ENCODE results near the gene SLC26A9.

The SLC26A9 gene

GRCh38 chr1:205986861-205987260 lies 43.6 kb upstream of the SLC26A9 start:
- Histone ChIP-seq H3K4me3 (ENCODE audit: low read length) (no peak overlapping the region), H2AFZ (ENCODE audit: low read length) (no peak overlapping the region), H3K36me3 (replicated peaks; ENCODE audit: insufficient read depth, low read length) (no peaks in the 10 kb centered on the region), H3K9ac (ENCODE audit: low read length) (no peak overlapping the region), H3K27me3 (replicated peaks; ENCODE audit: insufficient read depth, low read length) (no peaks in the 10 kb centered on the region), H3K27ac (ENCODE audit: low read length) (no peak overlapping the region), H3K4me2 (ENCODE audit: low read depth, low read length) (no peak overlapping the region), H3K9me3 (replicated peaks; ENCODE audit: insufficient read depth, low read length) (no peaks in the 10 kb centered on the region), H3F3A (ENCODE audit: insufficient read depth, low read length) (no peaks in the 10 kb centered on the region), H3K4me1 (ENCODE audit: low read length) (no peaks in the 10 kb centered on the region), H3K79me2 (ENCODE audit: low read length) (no peaks in the 10 kb centered on the region), H4K20me1 (ENCODE audit: insufficient read depth, low read length) (no peaks in the 10 kb centered on the region), H3K9me2 (replicated peaks; ENCODE audit: insufficient read depth, low read length) (no peaks in the 10 kb centered on the region)
- DNase-seq = no peak
- TF ChIP-seq CTCF (IDR thresholded peaks at IDR 0.05; ENCODE audit: low read length) = no peak
- no peak for TF ChIP-seq EZH2phosphoT487 (IDR thresholded peaks at IDR 0.05; ENCODE audit: low read length)
- no peak for TF ChIP-seq EZH2 (optimal IDR thresholded peaks at IDR 0.05; ENCODE audit: low read depth, low read length)

- H3K4me1 ChIP-seq (ENCODE audit: low read length) = no peaks in the 10 kb centered on the region
Observed at GRCh38 chr1:205986292-205986691, 43.0 kb upstream of the SLC26A9 start.

GRCh38 chr1:205985330-205986005 lies 42.2 kb upstream of the SLC26A9 start:
- TF ChIP-seq CTCF (IDR thresholded peaks at IDR 0.05; ENCODE audit: low read length) = no peak
- no peak overlapping the region for H3K4me3 ChIP-seq (ENCODE audit: low read length)
- no peaks in the 10 kb centered on the region for H3K79me2 ChIP-seq (ENCODE audit: low read length)
- H3F3A ChIP-seq (ENCODE audit: insufficient read depth, low read length) = no peaks in the 10 kb centered on the region
- no peaks in the 10 kb centered on the region for H4K20me1 ChIP-seq (ENCODE audit: insufficient read depth, low read length)
- H3K27ac ChIP-seq (ENCODE audit: low read length) = no peak overlapping the region
- H3K9ac ChIP-seq (ENCODE audit: low read length) = no peak overlapping the region
- no peaks in the 10 kb centered on the region for H3K9me2 ChIP-seq (replicated peaks; ENCODE audit: insufficient read depth, low read length)
- no peaks in the 10 kb centered on the region for H3K9me3 ChIP-seq (replicated peaks; ENCODE audit: insufficient read depth, low read length)
- no peak overlapping the region for H3K4me2 ChIP-seq (ENCODE audit: low read depth, low read length)
- H3K4me1 ChIP-seq (ENCODE audit: low read length) = no peaks in the 10 kb centered on the region
- H3K36me3 ChIP-seq (replicated peaks; ENCODE audit: insufficient read depth, low read length) = no peaks in the 10 kb centered on the region
- H3K27me3 ChIP-seq (replicated peaks; ENCODE audit: insufficient read depth, low read length) = no peaks in the 10 kb centered on the region
- DNase-seq = no peak
- H2AFZ ChIP-seq (ENCODE audit: low read length) = no peak overlapping the region

More at GRCh38 chr1:205986292-205986691, 43.0 kb upstream of the SLC26A9 start:
- Histone ChIP-seq H3K79me2 (ENCODE audit: low read length) (no peaks in the 10 kb centered on the region), H3K4me3 (ENCODE audit: low read length) (no peak overlapping the region), H3K27ac (ENCODE audit: low read length) (no peak overlapping the region), H3F3A (ENCODE audit: insufficient read depth, low read length) (no peaks in the 10 kb centered on the region), H3K36me3 (replicated peaks; ENCODE audit: insufficient read depth, low read length) (no peaks in the 10 kb centered on the region), H3K9me3 (replicated peaks; ENCODE audit: insufficient read depth, low read length) (no peaks in the 10 kb centered on the region), H3K4me2 (ENCODE audit: low read depth, low read length) (no peak overlapping the region), H2AFZ (ENCODE audit: low read length) (no peak overlapping the region), H4K20me1 (ENCODE audit: insufficient read depth, low read length) (no peaks in the 10 kb centered on the region), H3K9ac (ENCODE audit: low read length) (no peak overlapping the region), H3K27me3 (replicated peaks; ENCODE audit: insufficient read depth, low read length) (no peaks in the 10 kb centered on the region), H3K9me2 (replicated peaks; ENCODE audit: insufficient read depth, low read length) (no peaks in the 10 kb centered on the region)
- DNase-seq = peak; percentile 23
- TF ChIP-seq CTCF (IDR thresholded peaks at IDR 0.05; ENCODE audit: low read length) (peak; percentile 17; the same call in 1 of the 2 replicates), EZH2phosphoT487 (IDR thresholded peaks at IDR 0.05; ENCODE audit: low read length) (no peak)

All from MM.1S (cell line).